DMS 273 treated with DMSO at 0.1 percent for 48 hours (cell line): ENCODE results near the gene SLC29A2.
"Not testable (repeated sequence)": the region's sequence is repeated elsewhere in the genome, so short reads cannot be mapped to it uniquely, and the experiment has no call there.

ENCODE experiments used
- DNase-seq: peaks from one replicate; lab custom pipeline; 2025; lab: John Stamatoyannopoulos, UW

The SLC29A2 gene

DNA sequence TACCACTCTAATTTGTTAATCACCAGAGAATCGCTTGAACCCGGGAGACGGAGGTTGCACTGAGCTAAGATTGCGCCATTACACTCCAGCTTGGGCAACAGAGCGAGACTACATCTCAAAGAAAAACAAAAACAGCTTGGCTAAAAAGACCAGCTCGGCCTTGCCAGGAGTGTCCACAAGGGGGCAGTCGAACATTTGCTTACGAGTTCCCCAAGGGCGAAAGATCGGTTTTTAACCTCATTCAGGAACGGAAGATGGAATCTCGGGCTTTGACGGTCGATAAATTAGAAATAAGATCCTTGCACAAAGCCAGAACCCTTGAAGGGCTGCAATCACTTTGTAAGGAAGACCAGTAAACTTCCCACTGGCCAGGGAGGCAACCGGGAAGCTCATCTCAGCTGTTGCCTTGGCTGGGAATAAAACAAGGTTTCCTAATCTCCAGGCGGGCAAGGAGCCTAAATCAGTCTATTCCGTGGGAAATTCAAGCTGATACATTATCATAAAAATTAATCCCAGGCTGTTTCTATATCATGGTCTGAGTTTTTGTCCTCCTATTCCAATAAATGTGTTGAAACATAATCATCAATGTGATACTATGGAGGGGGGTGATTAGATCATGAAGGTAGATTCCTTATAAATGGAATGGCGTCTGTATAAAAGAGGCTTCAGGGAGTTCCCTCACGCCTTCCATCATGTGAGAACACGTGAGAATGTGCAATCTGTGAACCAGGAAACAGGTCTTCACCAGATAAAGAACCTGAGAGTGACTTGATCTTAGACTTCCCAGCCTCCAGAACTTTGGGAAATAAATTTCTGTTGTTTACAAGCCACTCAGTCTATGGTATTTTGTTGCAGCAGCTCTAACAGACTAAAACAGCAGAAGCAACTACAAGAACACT lies 14.9 kb upstream of the SLC29A2 start:
- peak; percentile 16 for DNase-seq

GRCh38 chr11:66384316-66384715 lies 12.8 kb upstream of the SLC29A2 start:
- DNase-seq, result not testable (repeated sequence)

GRCh38 chr11:66380264-66380663 lies 8.7 kb upstream of the SLC29A2 start:
- DNase-seq, result not testable (repeated sequence)

DNA sequence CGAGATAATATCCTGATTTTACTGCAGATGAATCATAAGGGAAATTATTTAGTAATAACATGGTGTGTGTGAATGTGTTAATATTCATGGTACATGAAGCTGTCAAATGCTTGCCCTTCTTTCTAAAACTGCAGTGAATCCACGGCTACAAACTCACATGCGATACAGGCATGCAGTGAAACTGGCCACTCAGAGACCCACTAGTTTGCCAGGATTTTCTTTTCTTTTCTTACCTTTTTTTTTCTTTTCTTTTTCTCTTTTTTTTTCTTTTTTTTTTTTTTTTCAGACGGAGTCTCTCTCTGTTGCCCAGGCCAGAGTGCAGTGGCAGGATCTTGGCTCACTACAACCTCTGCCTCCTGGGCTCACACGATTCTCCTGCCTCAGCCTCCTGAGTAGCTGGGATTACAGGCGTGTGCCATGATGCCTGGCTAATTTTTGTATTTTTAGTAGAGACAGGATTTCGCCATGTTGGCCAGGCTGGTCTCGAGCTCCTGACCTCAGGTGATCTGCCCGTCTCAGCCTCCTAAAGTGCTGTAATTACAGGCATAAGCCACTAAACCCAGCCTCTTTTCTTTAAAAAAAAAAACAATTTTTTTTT lies 2.2 kb upstream of the SLC29A2 start:
- DNase-seq, result not testable (repeated sequence)

DNA sequence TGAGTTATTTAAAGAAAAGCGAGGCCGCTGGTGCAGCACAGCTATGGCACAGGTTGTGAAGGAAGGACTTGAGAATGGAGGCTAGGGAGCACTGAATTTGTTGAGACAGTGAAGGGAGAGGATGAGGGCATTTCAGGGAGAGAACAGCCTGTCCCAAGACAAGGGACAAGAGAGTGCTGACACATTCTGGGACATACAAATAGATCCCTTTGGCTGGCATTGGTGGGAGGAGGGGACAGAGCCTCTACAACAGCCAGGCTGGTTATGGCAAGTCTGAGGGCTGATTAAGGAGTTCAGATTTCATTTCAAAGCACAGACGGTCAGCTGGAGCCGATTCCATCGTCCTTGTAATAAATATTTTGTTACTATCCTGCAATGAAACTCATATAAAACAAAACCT lies 1.7 kb upstream of the SLC29A2 start:
- DNase-seq, result no peak

DNA sequence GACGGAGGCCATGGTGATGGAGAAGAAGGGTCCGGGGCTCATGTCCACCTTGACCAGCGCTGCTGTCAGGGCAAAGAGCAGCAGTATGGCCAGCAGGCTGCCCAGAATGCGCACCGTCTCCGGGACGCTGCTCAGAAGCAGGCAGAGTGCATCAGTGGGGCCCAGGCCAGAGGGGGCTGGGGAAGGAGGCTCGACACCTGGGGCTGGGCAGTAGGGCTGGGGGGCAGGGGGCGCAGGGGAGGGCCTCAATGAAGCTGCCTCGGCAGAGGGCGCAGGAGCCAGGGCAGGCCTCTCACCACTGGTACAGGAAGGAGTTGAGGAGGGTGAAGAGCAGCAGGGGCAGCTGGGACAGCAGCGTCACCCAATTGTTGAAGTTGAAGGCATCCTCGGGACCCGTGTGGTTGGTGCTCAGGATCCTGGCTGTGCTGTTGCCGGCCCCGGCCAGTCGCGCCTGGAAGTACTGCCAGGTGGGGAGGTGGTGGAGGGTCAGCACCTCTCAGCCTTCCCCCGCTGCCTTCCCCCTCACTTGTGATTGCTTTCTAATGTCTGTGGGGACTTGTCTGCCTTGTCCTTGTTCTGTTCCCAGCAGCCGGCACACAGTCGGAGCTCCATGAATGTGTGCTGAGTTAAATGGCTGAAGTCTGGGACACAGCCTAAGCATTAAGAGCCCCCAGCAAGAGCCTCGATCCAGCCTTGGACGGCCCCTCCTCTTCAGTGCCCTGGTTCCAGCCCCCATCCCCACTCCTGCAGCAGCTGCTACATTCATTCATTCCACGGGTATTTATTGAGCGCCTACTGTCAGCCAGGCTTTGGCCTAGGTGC lies 2.3 kb downstream of the SLC29A2 start:
- no peak for DNase-seq

DNA sequence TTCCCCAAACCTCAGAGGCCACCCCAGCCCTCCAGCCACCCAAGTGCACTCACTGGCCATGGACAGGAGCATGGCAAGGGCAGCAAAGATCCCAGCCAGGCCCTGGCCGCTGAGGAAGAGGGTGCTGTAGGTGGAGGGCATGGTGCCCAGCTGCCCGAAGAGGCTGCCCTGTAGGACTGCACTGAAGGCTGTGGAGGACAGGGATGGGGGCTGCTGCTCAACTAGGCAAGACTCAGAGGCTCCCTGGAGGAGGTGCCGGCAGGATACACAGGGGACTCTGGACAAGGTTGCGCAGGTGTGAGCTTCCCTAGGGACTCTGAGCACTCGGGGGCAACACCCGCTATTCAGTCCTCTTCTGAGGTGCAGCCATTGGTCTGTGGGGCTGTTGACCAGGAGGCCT lies 3.1 kb downstream of the SLC29A2 start:
- DNase-seq, result no peak

- no peak for DNase-seq
These were observed 3.8 kb downstream of the SLC29A2 start for GRCh38 chr11:66367561-66368312.

DNA sequence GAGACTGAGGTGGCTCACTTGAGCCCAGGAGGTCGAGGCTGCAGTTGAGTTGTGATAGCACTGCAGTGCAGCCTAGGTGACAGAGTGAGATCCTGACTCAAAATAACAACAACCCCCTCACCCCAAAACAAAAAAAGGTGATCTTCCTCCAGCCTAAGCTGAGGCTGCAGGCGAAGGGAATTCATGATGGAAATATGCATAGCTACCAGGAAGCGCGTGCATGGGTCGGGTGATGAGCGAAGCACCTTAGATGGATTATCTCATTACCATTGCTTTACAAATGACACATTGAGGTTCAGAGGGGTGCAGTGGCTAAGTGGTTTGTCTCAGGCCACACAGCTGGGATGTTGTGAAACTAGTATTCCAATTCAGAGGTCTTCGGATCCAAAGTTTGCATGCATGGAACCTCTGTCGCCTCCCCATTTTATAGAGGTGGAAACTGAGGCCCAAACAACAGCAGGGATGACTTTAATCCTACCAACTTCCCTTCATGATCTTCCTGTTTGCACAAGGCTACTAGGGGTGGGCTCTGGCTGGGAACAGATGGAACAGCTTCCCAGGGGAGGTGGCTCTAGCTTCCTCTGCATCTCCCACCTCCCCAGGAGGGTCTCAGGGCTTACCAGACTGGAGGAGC lies 4.6 kb downstream of the SLC29A2 start:
- no peak for DNase-seq

DNA sequence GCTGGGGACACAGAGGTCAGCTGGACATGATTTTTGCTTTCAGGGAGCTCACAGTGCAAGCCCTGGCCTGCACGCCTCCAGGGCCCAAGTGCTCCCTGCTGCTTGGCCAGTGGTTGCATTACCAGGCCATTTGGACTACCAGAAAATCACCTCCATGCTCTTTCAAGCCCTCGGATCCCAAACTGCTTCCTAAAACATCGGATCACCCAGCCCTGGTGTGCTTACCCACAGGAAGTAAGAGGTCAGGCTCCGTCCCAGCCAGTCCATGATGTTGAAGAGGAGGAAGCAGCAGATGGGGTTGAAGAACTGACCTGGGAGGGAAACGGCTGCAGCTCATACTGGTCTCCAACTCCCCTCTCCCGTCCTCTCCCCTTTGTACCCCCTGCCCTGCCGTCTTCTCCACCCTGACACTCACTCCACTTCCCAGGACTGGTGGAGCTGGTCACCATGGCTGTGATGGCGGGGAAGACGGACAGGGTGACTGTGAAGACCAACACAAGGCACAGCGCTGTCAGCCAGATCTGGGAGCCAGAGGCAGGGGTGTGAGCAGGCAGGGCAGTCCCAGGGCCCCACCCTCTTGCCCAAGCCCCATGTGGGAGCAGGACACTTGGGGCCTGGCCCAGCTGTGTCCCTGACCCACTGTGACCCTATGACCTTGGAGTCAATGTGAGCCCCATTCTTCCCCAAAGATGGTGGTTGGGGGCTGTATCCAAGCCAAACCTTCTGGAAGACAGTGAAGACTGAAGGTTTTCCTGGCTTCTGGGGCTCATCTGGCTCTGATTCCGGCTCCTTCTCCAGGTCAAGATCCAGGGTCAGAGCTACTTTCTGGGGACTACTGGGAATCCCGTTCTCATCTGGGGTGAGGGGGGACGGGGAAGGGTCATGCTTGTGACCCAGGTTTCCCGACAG lies 5.6 kb downstream of the SLC29A2 start:
- no peak for DNase-seq

DNA sequence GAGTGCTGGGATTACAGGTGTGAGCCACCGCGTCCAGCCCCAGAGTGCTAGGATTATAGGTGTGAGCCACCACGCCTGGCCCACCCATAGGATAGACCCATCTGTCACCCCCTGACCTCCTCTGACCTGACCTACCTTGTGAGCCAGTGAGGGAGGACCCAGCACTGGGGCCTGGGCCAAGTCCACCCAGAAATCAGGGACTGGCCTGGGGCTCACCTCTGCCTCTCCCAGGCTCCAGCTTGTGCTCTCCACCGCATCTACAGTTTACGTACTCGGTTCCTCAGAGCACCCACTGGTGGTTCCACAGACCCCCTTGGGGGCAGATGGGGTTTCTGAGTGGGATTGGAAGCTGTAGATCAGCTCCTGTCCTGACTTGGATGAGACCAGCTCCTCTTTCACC lies 6.4 kb downstream of the SLC29A2 start:
- no peak for DNase-seq

GRCh38 chr11:66363805-66364535 lies 7.6 kb downstream of the SLC29A2 start:
- DNase-seq, result no peak

- no peak for DNase-seq
These were observed 8.4 kb downstream of the SLC29A2 start for GRCh38 chr11:66363187-66363601.

GRCh38 chr11:66362481-66363147 lies 8.9 kb downstream of the SLC29A2 start:
- no peak for DNase-seq

GRCh38 chr11:66361502-66361941 lies 10.0 kb downstream of the SLC29A2 start:
- DNase-seq, result no peak

- DNase-seq, result no peak
These were observed 11.0 kb downstream of the SLC29A2 start for GRCh38 chr11:66360406-66361073.

- no peak for DNase-seq
These were observed 11.9 kb downstream of the SLC29A2 start for GRCh38 chr11:66359662-66360087.

- not testable (repeated sequence) for DNase-seq
These were observed 20.9 kb downstream of the SLC29A2 start for GRCh38 chr11:66350560-66351235.
